Stimulated activated CD4-positive, alpha-beta T cell treated with anti-CD3 and anti-CD28 coated beads, Interleukin-1b, Interleukin-23, amount 100 ng/mL, for 48 hours (primary cell): Measurements from ENCODE around the gene SLC39A2.
"Not testable (repeated sequence)": the region's sequence is repeated elsewhere in the genome, so short reads cannot be mapped to it uniquely, and the experiment has no call there.

Source experiments
- DNase-seq: peaks from one replicate; pipeline ENCODE4 v3.0.0-alpha.2; 2020

SLC39A2 gene

DNA sequence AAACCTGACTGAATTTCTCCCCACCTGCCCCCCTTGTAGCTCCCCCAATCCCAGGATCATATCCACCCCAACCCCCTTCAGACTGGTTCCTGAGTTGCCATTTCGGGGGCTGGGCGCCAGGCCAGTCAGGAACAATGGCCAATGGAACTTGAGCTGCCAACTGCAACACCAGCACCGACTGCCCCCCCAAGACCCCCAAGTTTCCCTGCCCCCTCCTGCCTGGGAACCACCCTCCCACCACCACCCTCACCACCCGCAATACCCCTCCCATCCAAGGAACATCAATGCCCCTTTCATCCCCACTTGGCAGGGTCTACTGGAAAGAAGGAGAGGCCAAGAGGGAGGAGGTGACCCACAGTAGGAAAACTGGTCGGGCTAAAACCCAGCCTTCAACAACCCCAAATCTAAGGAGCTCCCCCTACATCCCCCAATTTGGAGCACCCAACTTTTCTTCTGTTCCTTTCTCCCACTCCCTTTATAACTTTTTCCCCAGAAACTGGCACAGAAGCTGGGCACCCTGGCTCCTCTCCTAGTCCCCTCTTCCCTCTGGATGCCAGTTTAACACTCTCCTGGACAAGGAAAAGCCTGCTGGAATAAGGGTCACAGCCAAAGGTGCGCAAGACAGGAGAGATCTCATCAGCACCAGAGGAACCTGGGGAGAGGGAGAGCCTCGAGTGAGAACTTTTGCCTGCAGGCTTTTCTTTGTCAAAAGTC lies 27.3 kb downstream of the SLC39A2 start:
- no peak for DNase-seq

DNA sequence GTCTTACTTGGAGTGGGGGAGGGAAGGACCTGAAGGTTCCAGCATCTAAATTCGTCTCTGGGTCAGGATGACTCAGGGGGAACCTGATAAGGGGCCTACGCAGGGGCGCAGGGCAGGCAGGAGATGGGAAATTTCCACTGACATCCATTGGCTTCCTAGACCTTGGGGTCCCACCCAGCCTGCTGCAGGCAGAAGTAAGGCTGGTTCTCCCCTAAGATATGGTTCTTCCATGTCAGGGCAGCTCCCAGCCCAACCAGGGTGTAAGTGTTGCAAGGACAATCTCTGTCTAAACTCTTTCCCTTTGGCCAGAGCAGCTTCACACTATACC lies 27.9 kb downstream of the SLC39A2 start:
- no peak for DNase-seq

DNA sequence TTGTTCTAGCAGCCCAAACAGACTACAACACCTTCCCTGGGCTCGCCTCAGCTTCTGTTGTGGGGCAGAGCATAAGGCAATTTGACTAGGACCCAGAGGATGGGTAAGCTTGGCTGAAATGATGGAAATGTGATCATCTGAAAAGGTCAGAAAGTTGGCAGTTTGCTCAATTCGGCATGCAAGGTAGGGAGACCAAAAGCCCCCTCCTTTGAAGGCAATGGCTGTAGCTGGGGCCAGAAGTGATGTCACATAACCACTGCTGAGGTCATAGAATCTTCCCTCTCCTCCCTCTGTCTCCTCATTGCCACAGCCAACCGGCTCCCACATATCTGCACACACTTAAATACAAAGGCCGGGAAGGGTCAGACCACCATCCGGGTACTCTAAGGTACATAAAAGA lies 30.8 kb downstream of the SLC39A2 start, which contains the start of gene TPPP2:
Gene TPPP2 (plus strand): TSS at position 301 of the 400 bp plus-strand sequence. CDS start 365 bp downstream, outside the sequence.
- DNase-seq: no peak

DNA sequence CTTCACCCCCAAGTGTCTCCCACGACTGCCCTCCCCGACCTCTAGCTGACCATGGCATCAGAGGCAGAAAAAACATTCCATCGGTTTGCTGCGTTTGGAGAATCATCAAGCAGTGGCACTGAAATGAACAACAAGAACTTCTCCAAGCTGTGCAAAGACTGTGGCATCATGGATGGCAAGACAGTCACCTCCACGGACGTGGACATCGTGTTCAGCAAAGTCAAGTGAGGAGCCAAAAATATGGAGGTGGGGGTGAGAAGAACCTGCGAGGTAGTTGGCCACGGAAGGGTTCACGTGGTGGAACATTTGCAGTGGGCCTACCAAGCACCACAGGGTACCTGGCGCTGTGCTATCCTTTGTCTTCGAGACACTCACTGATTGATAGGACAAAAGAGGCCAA lies 31.4 kb downstream of the SLC39A2 start:
- no peak for DNase-seq

DNA sequence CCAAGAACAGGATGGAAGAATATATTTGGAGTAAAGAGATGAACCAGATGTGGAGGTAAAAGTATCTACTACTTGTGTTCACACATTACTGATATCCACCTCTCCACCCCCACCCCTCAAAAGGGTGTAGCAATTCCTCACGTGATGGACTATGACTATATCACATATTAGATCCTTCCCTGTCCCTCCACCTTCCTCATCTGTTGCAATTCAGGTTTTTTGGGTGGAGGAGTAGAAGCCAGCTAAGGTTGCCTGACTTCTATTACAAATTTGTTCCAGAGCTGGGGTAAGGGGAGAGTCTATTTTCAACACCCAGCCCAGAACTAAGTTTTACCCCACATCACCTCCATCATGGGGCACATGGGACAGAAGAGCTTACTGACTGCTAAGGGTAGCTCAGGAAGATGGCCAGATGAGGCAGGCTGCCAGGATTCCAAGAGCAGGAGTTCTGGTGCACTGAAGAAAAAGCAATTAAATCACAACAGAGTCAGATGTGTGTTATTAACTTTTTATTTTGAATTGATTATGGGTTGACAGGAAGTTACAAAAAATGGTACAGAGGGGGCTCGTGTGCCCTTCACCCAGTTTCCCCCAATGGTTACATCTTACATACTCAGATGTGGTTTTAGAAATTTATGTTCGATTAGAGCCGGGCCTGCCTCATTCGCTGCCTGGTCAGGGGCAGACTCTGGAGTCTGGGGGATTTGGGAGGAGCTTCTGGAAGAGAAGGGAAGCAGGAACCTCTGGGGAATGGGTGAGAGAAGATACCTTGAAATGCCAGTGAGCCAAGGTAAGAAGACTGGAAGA lies 33.4 kb downstream of the SLC39A2 start:
- DNase-seq: no peak

DNA sequence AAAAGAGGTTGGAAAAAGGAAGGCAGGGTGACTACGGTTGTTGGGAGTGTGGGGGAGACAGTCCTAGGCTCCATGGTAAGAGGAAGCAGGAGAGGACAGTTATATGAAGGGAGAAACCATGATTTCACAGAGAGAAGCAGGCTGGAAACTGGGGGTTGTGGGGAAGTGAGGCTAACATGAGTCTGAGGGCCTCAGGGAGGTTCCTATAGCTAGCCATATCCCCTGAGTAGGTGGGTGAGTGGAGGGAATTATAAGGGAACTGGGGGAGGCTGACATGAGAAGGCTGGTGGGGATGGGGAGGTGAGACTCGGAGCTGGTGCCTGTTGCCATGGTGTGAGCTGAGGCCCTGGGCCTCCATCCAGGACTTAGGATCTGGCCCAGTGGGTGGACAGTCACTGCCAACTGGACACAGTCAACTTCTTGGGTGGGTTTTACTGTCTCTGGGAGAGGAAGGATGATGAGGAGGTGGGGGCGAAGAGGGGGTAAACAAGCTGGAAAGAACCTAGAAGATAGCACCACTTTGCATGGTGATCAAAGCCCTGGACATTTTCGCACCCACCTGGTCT lies 34.1 kb downstream of the SLC39A2 start:
- DNase-seq: no peak

DNA sequence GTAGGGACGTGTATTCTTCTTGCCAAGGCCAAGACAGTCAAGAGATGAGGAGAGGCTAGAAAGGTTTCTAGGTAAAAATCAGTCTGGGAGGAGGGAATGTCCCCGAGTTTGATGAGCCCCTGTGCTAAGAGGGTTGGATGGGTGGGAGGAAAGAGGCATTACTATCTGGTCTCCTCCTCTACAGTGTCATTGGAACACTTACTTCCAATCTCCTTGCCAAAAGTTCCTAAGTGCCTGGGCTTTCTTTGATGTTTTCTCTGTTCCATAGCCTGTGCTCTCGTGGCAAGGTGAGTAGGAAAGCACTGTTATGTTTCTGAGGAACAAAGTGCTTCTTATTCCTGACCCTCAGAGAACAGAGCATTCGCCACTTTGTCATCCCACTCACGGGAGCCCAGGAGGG lies 35.6 kb downstream of the SLC39A2 start, which contains the start of gene RNASE13:
Gene RNASE13 (minus strand): TSS at position 101 of the 400 bp plus-strand sequence. CDS start 519 bp downstream, outside the sequence.
- DNase-seq: no peak

DNA sequence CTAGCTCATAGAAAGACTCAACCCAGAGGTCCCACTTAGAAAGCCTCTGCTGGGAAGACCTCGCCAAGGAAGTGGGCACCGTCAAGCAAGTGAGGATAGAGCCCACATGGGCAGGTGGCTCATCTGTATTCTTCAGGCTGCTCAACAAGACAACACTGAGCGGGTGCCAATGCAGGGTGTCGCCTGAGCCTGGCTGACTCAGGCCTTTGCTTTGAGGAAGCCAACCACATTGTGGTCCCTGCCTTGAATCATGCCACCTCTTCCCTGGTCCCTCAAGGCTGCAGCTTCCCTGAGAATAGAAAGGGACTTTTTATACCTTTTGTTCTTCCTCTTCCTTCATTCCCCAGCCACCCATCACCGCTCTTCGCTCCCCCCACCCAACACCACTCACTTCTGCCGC lies 37.7 kb downstream of the SLC39A2 start:
- no peak for DNase-seq

DNA sequence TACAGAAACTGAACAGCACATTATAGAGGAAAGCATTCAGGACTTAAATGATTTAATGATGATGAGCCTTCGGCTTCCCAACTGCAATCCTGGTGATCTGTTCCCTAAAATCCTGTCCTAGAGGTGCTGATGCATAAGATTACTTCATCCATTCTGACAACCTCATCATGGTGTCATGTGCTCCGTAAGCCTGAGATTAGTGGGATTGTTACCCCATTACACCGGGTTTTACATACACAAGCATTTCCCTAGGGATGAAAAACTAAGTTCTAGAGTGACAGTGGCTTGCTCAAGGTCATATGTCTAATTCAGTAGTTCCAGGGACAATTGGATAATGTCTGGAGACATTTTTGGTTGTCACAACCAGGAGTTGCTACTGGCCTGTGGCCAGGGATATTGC lies 38.1 kb downstream of the SLC39A2 start:
- no peak for DNase-seq

DNA sequence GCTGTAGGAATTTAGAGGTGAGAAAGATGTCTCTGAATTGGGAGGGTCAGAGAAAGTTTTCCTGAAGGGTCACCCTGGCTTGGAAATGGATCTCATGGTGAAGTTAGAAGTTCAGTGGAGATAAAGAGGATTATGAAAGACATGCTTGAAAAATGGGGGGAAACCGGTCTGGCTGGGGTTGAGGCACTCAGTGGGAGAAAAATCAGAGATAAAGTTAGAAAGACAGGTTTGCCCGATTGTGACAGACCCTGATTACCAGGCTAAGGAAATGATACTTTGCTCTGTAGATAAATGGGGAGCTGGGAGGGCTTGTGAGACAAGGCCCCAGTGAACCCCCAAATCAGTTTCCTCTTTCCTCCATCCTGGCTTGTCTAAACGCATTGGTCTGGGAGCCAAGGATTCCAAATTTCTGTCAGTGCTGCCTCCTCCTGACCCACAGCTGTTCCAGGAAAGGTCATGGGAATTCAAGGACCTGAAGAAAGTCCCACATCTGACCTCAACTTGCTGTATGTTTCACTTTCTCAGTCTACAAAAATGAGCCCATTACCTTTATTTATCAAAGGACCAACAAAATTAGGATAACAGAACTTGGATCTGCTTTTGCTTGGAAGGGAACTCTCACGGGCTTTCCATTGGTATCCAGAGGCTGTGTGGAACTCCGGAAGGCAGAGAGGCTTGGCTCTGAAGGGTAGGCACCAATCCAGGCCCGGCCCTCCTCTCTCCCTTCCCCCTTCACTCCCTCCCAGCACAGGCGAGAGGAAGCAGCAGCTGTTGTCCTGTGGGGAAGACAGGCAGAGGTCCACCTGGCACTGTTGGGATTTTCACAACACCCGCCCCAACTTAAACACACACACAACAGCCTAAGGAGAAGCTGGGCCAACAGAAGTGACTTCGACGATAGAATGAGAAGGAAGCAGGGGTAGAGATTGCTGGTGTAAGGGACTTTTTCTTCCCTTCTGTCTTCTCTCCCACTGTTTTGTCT lies 39.6 kb downstream of the SLC39A2 start:
- DNase-seq: no peak

DNA sequence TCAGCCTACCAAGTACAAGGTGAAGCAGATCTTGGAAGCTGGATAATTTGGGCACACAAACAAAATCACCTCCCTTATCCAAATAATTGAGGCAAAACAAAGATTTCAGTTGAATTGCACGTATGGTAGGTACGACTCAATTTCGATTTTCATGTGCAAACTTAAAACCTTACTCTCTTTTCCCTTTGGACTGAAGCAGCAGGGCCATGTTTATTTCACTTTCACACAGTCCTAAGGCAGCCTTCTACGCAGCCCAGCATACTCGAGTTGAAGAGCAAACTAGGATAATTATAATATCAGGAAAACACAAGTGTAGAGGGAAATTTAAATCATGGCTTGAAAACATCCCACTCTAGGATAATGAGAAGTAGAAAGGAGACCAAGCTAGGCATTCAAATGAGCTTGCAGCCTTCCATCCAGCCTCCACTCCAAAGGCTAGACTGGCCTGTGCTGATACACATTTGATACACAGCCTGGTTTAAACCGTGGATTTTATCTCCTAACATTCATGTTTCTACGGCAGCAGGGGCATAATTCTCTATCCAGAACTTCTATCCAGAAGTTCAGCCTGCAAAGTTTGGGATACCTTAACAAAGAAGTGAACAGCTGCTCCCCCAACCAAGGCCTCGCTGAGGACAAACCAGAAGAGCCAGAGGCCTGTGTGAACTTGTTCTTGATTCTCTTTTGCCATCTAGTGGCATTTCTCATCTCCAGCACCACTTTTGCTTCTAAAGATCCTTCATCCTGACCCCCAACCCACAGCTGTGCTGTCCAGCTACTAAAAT lies 40.7 kb downstream of the SLC39A2 start:
- DNase-seq: no peak

DNA sequence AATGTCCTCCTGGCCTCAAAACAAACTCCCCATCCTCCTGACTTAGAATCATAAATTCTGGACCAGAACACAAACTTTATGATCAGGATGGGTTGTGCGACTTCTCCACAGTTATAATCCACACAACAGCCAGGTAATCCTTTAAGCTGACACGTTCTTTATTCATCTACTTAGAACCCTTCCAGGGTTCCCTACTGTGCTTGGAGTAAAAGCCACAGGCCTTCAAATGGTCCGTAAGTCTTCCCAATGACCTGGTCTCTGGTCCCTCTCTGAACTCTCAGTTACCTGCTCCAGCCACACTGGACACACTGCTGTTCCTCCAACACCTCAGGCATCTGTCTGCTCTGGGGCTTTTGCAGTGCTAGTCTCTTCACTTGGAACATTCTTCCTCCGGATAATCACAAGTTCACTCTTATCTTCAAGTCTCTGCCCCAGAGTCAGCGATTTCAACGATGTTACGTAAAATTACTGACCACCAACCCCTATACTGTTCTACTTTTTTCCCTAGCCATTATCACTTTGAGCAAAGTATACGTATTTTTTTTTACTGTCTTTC lies 41.4 kb downstream of the SLC39A2 start:
- no peak for DNase-seq

DNA sequence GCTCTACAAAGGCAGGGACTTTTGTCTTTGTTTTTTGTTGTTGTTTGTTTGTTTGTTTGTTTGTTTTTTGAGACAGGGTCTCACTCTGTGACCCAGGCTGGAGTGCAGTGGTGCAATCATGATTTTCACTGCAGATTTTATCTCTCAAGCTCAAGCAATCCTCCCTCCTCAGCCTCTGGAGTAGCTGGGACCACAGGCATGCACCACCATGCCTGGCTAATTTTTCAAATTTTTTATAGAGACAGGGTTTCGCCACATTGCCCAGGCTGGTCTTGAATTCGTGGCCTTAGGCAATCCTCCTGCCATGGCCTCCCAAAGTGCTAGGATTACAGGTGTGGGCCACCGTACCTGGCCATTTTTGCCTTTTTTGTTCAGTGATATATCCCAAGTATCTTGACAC lies 41.8 kb downstream of the SLC39A2 start:
- not testable (repeated sequence) for DNase-seq

DNA sequence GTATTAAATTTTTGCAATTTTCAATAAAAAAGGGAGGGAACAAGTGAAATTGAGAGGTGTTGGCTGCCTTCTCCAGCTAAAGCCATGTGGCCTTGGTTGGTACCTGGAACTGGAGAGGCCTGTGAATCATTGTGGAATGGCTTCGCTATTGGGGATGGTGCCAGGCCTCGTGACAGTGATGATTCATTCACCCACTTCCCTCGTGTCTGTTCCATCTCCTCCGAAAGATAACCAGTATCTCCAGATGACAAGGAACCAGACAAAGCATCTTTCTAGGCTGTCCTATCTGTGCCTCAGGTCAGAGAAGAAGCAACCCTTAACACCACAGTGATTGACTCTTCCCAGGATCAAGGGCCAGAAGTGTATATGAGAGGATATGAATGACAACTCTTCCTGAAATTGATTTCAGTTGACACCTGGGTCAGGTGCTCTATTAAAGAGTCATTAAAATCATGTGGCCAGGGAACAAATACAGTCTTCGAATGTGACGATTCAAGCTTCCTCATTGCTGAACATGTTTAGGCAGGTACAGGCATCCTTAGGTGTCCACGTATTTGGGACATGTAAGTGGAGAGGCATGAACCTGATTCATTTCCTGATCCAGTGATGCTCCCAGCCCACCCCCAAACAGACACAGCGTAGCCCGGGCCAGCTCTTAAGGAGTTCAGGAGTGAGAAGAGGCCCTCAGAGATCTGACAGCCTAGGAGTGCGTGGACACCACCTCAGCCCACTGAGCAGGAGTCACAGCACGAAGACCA lies 42.8 kb downstream of the SLC39A2 start, which contains the start of gene RNASE7:
Gene RNASE7 (plus strand): TSS at position 687 of the 758 bp plus-strand sequence. CDS start 631 bp downstream, outside the sequence.
- no peak for DNase-seq

DNA sequence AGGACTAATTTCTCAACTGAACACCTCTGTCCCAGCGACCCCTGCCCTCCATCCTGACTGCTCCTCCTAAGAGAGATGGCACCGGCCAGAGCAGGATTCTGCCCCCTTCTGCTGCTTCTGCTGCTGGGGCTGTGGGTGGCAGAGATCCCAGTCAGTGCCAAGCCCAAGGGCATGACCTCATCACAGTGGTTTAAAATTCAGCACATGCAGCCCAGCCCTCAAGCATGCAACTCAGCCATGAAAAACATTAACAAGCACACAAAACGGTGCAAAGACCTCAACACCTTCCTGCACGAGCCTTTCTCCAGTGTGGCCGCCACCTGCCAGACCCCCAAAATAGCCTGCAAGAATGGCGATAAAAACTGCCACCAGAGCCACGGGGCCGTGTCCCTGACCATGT lies 43.8 kb downstream of the SLC39A2 start:
- no peak for DNase-seq

DNA sequence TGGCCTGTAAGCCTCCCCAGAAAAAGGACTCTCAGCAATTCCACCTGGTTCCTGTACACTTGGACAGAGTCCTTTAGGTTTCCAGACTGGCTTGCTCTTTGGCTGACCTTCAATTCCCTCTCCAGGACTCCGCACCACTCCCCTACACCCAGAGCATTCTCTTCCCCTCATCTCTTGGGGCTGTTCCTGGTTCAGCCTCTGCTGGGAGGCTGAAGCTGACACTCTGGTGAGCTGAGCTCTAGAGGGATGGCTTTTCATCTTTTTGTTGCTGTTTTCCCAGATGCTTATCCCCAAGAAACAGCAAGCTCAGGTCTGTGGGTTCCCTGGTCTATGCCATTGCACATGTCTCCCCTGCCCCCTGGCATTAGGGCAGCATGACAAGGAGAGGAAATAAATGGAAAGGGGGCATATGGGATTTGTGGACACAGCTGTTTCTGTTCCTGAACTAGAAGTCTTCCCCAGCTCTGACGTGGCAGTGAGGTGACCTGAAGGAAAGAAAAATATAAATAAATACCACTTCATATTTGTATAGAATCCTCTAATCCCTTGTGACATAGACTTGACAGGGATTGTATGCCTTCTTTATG lies 44.4 kb downstream of the SLC39A2 start:
- no peak for DNase-seq

DNA sequence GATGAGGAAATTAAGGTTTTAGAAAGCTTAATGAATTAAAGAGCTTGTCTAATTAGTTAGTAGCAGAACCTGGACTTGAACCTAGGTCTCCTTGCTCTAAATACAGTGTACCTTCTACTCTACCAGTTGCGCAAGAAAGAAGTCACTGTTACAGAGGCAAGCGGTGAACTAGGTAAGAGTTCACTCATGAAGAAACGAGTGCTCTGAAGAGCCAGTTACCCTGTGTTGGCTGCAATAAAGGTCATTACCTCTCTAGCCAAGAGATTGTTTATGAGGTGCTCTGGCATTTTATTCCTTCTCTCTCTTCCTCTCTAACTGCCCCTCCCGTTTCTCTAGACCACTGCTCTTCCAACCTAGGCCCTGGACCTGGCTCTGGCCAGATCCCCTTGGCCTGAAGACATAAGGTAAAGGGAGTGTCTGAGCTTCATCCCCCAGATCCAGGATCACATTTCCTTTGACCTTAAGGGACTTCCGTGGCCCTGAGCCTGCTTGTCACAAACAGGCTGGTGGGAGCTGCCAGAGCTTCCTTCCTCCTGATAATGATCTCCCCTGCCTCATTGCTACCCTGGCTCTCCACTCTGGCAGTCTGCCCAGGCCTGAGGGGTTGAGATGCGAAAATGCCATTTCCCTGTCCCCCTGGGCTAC lies 45.0 kb downstream of the SLC39A2 start:
- no peak for DNase-seq

DNA sequence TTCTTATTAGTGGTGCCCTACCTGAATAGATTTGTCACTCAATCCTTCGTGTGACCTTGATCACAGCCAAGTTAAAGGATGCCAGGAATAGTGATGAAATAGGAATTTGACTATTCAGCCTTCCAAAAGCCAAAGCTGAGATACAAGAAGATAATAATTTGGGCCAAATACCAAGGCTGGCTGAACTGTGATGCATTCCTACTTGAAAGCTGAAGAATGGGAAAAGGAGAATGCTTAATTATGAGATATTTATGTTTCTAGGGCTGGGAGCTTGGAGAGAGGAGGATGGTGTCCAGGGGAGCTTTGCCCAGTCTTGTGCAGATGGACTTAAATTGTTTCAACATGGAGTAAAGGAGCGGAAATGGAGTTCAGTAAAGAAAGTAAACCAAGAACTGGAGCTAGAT lies 48.3 kb downstream of the SLC39A2 start:
- DNase-seq: no peak

DNA sequence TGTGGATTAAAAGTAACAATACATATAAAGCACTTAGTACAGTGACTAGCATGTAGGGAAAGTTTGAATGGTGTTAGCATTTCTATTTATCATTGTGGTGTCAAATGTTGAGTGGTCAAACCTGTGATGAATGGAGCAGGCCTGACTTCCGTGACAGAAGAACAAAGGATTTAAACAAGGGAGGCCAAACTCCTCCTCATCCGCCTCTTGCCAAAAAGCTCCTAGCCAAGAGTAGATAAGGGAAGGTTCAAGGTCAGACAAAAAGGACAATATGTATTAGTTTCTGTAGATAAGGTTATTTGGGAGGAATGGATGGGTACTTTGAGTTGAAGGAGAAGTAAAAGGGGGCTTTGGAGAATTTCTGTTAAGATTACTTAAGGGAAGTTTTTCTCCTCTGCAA lies 49.5 kb downstream of the SLC39A2 start:
- no peak for DNase-seq

DNA sequence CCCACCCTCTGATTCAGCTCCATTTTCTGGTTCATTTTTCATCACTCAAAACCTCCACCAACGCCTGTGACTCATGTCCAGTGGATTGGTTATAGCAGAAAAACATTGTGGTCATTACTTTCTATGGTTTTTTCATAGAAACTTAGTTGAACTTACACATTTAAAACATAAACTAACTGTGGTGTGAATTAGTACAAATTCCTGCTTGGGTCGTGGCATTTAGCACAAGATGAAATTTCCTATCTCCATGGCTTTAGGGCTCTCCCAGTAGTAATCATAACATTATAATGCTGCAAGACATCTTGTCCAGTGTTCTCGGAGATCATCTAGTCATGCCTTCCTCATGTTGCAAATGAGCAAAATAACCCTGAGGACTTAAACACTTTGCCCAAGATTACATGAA lies 50.2 kb downstream of the SLC39A2 start:
- no peak for DNase-seq
